Kasumi-1 (cell line): ENCODE measurements around the gene ADPRS.

Source experiments
- DNase-seq, 2 experiments: peaks; one replicate each; lab custom pipeline; 2025; lab: John Stamatoyannopoulos, UW

Gene ADPRS

GRCh38 chr1:36088577-36089392 lies at the start of gene ADPRS:
Gene ADPRS, plus strand, starts transcription at chr1:36088892. Its CDS starts 13 bp downstream, at chr1:36088905.
- peak; percentile 89 to 94 for DNase-seq

GRCh38 chr1:36040238-36040637 lies 48.5 kb upstream of the ADPRS start:
- no peak for DNase-seq

GRCh38 chr1:36051821-36052220 lies 36.9 kb upstream of the ADPRS start:
- no peak for DNase-seq

- DNase-seq: no peak
Observed at GRCh38 chr1:36053978-36054377, 34.7 kb upstream of the ADPRS start.

- DNase-seq: no peak
Observed at GRCh38 chr1:36055706-36056105, 33.0 kb upstream of the ADPRS start.

GRCh38 chr1:36062315-36062714 lies 26.4 kb upstream of the ADPRS start:
- DNase-seq: no peak

- DNase-seq: no peak
Observed at GRCh38 chr1:36067871-36068270, 20.8 kb upstream of the ADPRS start.

- DNase-seq: no peak
Observed at GRCh38 chr1:36068866-36069265, 19.8 kb upstream of the ADPRS start.

- no peak for DNase-seq
Observed at GRCh38 chr1:36070349-36070748, 18.3 kb upstream of the ADPRS start.

- DNase-seq: no peak
Observed at GRCh38 chr1:36076979-36077573, 11.6 kb upstream of the ADPRS start.

GRCh38 chr1:36080236-36080635 lies 8.5 kb upstream of the ADPRS start:
- no peak for DNase-seq

- DNase-seq: no peak
Observed at GRCh38 chr1:36080801-36081200, 7.9 kb upstream of the ADPRS start.

GRCh38 chr1:36081926-36082485 lies 6.7 kb upstream of the ADPRS start:
- DNase-seq: no peak

GRCh38 chr1:36083219-36083618 lies 5.5 kb upstream of the ADPRS start:
- DNase-seq: no peak

- no peak for DNase-seq
Observed at GRCh38 chr1:36083635-36084496, 4.8 kb upstream of the ADPRS start, which contains the start of gene TEKT2. Gene TEKT2, plus strand, starts transcription at chr1:36084094. Its CDS starts 828 bp downstream, at chr1:36084922.

GRCh38 chr1:36084497-36085115 lies 4.1 kb upstream of the ADPRS start:
- DNase-seq: no peak

GRCh38 chr1:36085126-36085525 lies 3.6 kb upstream of the ADPRS start:
- DNase-seq: no peak

- DNase-seq: no peak
Observed at GRCh38 chr1:36085686-36086526, 2.8 kb upstream of the ADPRS start.

GRCh38 chr1:36086529-36087232 lies 2.0 kb upstream of the ADPRS start:
- no peak for DNase-seq
